HG03460 (cell line): ENCODE measurements around the gene MAST3.

Source experiments
- ATAC-seq: cut with Tn5 transposase; IDR thresholded peaks from one replicate; pipeline ENCODE4 v1.9.1; 2021; ENCODE audit not compliant: unreplicated experiment

Gene MAST3

DNA sequence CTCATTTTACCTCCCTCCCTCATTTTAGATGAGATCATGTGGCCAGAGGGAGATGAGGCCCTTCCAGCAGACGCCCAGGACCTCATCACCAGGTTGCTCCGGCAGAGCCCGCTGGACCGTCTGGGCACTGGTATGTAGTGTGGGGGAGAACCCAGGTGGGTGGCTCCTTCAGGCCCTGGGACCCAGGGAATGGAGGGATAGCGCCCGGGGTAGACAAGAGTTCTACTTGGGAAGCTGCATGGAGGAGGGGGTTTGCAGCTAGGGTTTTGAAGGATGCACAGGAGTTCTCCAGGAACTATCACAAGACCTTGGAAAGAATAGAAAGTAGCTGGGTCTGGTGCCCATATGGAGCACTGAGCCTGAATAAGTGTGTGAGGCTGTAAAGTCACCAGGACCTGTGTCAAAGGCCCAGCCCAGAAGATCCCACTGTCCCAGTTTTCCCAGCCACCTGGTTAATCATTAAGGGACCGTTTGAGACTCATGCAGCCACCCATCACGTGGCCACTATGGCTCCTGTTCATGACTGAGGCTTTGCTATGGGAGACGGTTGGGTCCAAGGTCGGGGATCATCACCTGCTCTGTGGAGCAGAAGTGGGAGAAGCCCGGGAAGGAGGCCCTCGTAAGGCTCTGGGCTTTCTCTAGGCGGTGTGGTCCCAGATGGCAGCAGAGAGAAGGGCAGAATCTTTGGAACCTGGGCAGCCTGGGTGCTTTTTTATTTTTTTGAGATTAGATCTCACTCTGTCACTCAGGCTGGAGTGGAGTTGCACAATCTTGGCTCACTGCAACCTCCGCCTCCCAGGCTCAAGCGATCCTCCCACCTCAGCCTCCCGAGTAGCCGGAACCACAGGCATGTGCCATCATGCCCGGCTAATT is 38.4 kb downstream of the MAST3 start:
- no peak for ATAC-seq

DNA sequence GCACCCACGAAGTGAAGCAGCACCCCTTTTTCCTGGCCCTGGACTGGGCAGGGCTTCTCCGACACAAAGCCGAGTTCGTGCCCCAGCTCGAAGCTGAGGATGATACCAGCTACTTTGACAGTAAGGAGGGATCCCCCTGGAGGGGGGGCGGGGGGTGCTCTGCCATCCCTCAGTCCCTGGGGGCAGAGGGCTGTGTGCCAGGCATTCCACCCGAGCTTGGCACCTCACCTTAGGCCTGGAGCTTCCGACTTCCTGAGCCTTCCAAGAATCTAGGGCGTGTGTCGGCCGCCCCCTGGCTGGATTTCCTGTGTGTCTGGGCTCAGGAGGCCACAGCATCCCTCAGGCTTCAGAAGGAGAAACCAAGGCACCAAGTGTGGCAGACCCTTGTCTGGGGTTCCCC is 39.7 kb downstream of the MAST3 start:
- ATAC-seq, result no peak

DNA sequence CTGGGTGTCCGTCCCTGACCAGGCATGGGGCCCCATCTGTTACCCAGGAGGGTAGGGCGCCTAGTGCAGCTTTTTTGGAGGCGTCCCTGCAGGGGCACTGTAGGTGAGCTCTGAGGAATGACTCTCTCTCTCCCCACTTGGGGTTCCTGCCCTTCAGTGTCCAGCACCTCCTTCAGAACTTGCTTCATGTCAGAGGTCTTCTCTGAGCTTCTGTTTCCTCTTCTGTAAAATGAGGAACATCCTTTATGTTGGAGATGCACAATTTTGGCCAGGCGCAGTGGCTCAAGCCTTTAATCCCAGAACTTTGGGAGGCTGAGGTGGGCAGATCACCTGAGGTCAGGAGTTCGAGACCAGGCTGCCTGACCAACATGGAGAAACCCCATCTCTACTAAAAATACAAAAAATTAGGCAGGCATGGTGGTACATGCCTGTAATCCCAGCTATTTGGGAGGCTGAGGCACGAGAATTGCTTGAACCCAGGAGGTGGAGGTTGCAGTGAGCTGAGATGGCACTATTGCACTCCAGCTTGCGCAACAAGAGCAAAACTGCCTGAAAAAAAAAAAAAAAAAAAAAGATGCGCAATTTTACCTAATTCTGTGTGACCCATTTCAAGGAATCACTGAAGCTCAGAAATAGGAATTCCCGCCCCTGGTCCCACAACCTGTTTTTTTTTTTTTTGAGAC is 40.2 kb downstream of the MAST3 start:
- no peak for ATAC-seq

DNA sequence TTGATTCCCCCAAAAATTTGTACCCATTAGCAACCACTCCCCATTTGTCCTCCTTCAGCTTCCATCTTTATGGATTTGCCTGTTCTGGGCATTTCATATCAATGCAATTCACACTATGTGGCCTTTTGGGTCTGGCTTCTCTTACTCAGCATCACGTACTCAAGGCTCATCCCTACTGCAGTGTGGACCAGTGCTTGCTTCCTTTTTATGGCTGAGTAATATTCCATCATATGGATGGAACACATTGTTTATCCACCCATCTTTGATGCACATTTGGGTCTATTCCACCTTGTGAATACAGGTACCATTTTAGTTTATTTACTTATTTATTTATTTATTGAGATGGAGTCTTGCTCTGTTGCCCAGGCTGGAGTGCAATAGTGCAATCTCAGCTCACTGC is 42.9 kb downstream of the MAST3 start:
- no peak for ATAC-seq

DNA sequence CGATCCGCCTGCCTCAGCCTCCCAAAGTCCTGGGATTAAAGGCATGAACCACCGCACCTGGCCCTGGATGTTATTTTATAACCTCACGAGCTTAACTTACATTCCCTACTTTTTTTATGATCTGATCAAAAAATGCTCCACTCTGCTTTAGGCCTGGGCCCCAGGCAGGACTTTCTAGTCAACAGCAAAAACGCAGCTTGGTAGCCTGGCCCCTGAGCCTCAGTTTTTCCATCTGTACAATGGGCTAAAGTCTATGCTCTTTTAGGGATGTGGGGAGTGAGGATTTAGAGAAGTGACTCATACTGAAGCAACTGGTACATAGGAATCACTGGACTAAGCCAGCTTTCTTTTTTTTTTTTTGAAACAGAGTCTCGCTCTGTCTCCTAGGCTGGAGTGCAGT is 43.5 kb downstream of the MAST3 start:
- ATAC-seq, result no peak

- ATAC-seq, result no peak
These were observed 46.3 kb downstream of the MAST3 start for GRCh38 chr19:18143902-18144301.

- ATAC-seq, result no peak
These were observed 46.8 kb downstream of the MAST3 start for GRCh38 chr19:18144361-18144760.

DNA sequence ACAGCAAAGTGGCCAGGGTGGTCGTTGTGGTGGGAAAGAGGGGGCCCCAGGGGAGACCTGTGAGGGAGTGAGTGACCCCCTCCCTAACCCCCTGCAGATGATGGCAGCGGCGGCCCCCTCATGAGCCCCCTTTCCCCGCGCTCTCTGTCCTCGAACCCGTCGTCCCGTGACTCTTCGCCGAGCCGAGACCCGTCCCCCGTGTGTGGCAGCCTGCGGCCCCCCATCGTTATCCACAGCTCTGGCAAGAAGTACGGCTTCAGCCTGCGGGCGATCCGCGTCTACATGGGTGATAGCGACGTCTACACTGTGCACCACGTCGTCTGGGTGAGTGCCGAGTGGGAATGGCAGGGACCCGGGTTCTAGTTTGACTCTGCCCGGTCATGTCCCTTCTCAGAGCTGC is 47.3 kb downstream of the MAST3 start:
- no peak for ATAC-seq

DNA sequence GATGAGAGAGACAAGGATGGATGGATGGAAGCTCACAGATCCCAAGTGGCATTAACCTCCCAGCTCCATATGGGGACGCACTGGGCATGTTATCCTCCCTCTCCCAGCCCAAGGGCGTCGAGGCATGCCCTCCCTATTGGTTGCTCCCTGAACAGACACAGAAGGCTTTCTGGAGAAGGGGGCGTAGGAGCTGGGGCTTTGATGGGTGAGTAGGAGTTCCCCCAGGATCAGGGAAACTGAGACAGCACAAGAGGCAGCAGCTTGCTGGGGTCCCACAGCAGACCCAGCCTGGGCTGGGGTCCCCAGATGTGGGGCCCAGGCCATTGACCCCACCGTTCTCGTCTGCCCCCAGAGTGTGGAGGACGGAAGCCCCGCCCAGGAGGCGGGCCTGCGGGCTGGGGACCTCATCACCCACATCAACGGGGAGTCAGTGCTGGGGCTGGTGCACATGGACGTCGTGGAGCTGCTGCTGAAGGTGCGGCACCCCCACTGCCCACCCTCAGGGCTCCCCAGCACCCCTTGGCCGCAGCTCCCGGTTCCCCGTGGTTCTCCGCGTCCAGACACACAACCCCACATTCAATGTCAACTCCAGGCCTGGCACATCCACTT is 47.9 kb downstream of the MAST3 start:
- ATAC-seq, result no peak

DNA sequence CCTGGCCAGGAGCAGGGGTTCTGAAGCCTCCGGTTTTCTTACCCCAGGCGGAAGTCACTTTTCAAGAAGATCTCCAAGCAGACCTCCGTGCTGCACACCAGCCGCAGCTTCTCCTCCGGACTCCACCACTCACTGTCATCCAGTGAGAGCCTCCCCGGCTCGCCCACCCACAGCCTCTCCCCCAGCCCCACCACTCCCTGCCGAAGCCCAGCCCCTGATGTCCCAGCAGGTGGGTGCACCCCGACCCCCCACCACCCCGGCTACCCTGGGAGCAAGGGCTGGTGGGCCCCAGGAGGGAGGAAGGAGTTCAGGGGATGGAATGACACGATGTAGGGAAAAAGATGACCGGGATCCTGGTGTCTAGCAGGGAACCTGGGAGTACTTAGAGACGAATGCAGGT is 49.8 kb downstream of the MAST3 start:
- no peak for ATAC-seq

DNA sequence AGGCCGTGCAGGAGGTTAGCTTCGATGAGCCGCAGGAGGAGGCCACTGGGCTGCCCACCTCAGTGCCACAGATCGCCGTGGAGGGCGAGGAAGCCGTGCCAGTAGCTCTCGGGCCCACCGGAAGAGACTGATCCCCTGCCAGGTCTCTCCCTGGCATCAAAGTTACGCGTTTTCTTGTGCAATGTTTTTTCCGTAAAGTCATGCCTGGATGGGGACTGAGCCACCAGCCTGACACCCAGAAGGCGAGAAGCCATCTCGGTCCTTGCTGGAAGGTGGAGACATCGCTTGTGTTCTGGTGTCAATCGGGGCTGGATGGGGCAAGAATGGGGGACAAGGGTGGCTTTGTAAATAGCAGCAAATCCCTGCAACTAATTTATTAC is 52.0 kb downstream of the MAST3 start:
- no peak for ATAC-seq

DNA sequence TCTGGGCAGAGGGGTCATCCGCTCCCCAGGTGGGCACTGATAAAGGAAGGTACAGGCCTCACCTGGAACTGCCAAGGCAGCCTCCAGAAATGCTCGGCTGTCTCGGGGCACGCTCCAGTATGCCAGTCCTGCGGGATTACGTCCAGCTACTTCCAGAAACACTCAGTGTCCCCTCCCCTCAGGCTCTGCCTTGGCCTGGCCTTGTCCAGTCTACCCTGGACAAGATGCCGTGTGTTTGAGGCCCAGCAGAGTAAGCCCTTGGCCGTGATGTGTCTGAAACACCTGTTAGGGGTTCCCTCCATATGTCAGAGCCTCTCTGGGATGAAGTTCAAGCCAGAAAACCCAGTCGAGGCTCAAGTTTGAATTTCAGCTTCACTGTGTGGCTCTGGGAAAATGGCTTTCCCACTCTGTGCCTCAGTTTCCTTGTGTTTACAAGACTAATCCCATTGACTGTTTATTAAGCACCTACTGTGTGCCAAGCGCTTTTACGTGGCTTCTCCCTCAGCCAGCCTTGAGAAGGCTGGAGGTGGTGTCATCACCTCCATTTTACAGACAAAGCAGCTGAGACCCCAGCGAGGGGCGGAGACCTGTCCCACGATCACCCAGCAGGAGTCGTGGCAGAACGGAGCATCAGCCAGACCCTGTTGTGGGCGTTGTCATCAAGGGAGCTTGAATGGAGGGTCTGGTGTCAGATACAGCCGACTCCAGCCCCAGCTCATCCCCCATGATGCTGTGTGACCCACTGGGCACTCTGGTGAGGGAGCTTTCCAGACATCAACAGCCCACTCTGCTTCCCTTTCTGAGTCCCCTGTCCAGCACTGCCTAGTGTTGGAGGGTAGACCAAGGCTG is 53.4 kb downstream of the MAST3 start:
- ATAC-seq, result no peak

DNA sequence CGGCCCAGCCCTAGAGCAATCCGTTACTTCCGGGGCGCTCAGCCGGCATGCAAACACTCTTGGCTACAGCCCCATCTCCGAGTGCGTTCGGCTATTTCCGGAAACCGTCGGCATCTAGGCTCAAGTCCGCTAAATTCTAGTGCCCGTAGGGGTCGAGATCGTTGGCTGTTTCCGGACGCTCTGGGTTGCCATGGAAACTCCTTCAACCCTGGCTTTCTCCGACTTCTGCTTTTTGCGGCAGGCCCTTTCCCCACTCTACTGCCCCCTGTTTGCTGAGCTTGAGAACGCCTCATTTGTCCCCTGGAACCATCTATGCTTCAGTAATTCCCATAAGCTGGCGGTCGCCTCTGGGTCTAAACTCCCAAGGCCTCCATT is 54.9 kb downstream of the MAST3 start:
- peak; percentile 73 for ATAC-seq

GRCh38 chr19:18152817-18153555 is 55.4 kb downstream of the MAST3 start, which contains the start of gene PIK3R2:
Gene PIK3R2 (plus strand): TSS chr19:18153163. CDS start chr19:18155880, 2,717 bp downstream.
- ATAC-seq, result peak; percentile 71

DNA sequence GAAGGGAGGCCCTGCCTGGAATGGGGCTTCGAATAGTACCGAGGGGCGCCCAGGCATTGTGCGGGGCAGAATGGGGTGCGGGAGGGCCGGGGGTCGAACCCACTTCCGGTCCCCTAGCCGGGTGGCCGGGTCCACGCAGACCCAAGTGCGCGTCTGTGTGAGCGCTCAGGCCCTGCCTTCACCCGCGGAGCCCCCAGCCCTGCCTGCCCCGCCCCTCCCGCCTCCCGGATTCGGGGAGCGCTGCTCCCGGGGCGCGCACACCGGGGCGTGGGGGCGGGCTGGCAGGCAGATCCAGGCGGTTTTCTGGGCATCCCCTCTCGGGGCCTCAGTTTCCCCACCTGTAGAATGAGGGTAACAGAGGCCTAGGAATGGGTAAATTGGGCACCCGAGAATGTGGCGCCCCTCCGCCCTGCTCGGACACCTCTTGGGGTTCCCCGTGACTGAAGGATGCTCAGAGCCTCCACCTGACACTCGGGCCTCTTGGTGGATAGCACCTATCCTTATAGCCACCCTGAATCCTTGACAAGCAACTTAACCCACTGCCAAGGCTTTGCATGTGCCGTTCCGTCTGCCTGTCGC is 56.1 kb downstream of the MAST3 start:
- ATAC-seq, result no peak

DNA sequence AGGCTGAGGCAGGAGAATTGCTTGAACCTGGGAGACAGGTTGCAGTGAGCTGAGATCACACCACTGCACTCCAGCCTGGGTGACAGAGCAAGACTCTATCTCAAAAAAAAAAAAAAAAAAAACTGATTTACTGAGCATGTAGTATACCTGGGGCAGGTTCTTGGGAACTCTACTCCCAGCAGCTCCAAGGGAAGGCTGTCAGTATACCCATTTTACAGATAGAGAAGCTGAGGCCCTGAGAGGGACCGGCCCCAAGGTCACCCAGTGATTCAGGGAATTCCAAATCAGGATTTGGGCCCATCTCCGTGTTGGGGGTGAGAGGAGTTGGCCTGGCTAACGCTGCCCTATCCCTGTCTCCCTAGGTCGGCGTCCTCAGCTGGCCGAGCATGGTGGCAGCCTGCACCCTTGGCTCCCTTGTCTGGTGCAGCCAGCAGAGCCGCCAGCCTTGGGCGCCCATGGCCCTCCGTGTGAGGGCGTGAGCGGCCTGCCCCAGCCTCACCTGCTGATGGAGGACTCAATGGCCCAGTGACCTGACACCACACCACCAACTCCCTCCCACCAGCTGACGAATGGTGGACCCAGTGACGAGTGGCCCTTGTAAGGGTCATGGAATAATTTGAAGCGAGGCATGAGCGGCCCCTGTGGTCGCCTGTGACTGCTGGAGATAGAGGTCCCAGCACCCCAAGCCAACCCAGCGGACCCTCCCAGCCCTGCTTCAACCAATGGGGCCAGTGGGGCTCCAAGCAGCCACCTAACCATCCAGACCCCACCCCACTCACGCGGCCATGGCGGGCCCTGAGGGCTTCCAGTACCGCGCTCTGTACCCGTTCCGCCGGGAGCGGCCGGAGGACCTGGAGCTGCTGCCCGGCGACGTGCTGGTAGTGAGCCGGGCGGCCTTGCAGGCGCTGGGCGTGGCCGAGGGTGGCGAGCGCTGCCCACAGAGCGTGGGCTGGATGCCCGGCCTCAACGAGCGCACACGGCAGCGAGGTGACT is 57.8 kb downstream of the MAST3 start:
- no peak for ATAC-seq

DNA sequence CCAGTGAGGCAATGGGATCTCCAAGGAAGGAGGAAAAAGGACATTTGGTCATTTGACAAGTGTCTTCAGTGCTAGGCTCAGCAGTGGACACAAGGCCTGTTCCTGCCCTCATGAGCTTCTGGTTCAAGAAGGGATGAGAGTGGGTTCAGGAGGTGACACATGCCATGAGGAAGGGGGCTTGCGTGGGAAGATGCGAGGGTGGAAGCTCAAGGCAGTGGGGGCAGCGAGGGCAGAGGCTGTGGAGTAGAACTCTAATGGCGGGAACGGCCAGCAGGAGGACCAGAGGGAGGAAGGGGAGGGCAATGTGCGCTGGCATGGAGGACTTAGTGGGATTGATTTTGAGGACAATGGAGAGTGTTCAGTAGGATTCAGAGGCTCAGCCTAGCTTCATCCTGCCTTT is 58.7 kb downstream of the MAST3 start:
- no peak for ATAC-seq

DNA sequence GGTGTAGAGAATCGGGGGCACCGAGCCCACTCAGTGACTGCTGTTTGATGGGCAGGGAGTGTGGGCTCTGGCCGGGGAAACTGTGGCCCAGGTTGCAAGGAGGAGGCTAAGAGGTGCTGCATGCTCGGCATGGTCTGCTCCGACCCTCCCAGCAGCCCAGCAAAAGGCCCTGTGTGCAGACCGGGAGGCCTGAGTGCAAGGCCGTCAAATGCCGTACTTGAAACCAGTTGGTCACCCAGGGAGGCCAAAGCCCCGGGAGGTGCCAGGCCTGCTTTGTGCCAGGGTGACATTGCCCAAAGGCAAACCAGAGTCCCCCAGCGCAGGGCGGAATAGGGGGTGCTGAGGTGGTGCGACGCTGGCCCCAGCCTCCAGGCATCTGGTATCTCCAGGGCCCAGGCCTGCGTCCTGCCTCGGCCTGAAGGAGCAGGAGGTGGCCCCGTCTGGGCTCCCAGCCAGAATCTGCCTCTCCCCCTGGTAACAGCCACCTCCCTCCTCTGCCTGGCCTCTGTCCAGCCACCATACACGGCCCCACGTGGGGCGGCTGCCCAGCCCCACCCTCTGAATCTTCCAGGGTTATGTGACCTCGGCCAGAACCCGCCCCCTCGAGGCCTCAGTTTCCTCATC is 59.4 kb downstream of the MAST3 start:
- no peak for ATAC-seq
